Hepatic stellate cell (primary cell): ENCODE measurements around the gene FRMD4A.

Experiments used
- DNase-seq: peaks from one replicate; pipeline ENCODE4 v3.0.0; 2011; ENCODE audit warnings: low spot score

FRMD4A gene

GRCh38 chr10:13613519-13613918 is 717.2 kb downstream of the FRMD4A start:
- DNase-seq = peak; percentile 27

GRCh38 chr10:13612654-13613373 is 717.9 kb downstream of the FRMD4A start:
- DNase-seq = no peak

DNA sequence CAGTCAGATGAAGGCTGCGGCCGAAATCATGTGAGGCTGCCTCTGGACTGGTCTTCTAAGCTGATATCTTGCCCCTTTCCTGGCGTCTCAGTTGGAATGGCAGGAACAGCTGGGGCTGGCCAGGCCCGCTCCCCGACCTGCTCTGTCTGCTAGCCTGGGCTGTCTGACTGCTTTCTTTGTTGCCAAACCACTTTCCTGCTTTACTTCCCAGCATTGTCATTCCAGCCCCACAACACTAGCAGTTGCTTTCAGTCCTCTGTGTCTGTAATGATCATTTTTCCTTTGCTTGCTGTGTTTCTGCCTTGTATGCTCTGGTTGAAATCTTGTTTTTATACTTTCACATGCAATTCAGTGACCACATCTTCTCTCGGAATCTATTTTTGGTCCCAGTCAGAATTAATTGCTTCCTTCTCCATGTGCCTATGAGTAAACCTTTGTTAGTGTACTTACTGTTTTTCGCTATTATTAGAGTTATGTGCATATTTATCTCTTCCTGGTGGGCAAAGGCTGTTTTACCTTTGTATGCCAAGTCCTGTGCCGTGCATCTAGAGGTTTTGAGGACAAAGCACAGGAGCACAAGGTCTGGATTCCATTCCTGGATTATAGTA is 722.4 kb downstream of the FRMD4A start:
- no peak for DNase-seq

- DNase-seq = no peak
Measured at GRCh38 chr10:13604357-13605040, 726.2 kb downstream of the FRMD4A start.

DNA sequence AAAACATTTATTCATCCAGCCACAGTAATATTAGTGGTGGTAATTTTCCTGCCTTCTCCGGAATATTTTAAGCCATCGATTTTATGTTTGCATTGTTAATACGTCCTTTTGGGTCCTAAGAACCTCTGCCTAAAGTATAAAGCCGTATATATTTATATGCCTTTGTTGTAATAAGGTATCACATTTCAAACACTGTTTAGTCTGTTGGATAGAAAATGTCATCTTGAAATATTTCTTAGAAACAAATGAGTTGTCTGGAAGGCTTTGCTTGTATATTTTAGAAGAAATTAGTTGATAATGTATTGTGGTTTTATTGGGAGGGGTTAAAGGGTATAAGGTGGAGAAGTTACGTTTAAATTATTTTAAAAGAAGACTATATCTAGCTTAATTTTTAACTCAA is 732.8 kb downstream of the FRMD4A start:
- no peak for DNase-seq

GRCh38 chr10:13594641-13595040 is 736.1 kb downstream of the FRMD4A start:
- DNase-seq = no peak
